Dermis blood vessel endothelial cell (primary cell): ENCODE data around the gene SCARB2. TPM values are rescaled to one million over a fixed set of nuclear protein-coding genes. Genes with fewer than 3 reads are reported as not detected.
"Not testable (repeated sequence)": the region's sequence is repeated elsewhere in the genome, so short reads cannot be mapped to it uniquely, and the experiment has no call there.

ENCODE experiments used
- DNase-seq: peaks from one replicate; pipeline ENCODE4 v3.0.0; 2010
- total RNA-seq: library from RNA; depleted of rRNA; stranded (reverse); fragments of >200 nt; gene quantifications from 2 replicates; pipeline ENCODE4 v1.2.3, GENCODE V29; 2014

The SCARB2 gene, protein sequence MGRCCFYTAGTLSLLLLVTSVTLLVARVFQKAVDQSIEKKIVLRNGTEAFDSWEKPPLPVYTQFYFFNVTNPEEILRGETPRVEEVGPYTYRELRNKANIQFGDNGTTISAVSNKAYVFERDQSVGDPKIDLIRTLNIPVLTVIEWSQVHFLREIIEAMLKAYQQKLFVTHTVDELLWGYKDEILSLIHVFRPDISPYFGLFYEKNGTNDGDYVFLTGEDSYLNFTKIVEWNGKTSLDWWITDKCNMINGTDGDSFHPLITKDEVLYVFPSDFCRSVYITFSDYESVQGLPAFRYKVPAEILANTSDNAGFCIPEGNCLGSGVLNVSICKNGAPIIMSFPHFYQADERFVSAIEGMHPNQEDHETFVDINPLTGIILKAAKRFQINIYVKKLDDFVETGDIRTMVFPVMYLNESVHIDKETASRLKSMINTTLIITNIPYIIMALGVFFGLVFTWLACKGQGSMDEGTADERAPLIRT
- total RNA-seq: 194 and 214 TPM in 2 replicates

DNA sequence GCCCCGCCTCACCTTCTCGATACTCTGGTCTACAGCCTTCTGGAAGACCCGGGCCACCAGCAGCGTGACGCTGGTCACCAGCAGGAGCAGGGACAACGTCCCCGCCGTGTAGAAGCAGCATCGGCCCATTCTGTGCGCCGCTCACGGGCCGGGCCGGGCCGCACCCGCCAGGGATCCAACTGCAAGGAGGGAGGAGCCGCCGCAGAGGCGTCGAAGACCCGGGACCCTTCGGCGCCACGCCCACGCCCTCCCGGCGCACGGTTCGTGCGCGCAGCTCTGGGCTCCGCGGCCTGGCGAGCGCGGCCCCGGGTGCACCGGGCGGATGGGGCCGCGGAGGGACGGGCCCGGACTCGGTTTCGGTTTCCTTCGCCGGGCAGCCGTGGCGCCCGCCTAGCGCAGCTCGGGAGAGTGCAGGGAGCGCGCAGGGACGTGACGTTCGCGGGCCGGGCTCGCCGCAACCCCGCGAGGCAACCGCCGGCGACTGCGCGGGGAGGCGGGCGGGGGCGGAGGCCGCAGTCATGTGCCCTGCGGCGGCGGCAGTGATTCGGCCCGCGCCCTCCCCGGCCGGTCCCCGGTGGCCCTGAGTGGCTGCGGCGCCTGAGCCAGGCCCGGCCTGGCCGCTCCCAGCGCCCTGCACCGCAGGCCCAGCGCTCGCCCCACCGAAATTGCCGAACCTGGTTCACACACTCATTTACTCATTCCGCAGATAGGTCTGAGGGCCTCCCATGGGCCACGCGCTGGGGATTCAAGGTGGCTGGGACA, at the start of gene SCARB2:
SCARB2 (minus strand) TSS at position 410 of the 762 bp plus-strand sequence; CDS start at position 129, 281 bp downstream.
- peak; percentile 91 for DNase-seq

DNA sequence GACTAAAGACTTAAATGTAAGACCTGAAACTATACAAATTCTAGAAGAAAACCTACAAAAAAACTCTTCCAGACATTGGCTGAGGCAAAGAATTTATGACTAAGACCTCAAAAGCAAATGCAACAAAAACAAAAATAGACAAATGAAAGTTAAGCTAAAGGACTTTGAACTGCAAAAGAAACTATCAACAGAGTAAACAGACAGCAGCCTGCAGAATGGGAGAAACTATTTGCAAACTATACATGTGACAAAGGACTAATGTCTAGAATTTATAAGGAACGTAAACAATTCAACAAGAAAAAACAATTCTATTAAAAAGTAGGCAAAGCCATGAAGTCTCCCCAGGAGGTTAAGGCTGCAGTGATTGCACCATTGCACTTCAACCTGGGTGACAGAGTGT, 46.9 kb upstream of the SCARB2 start:
- DNase-seq: no peak

GRCh38 chr4:76257824-76258223, 44.2 kb upstream of the SCARB2 start:
- no peak for DNase-seq

DNA sequence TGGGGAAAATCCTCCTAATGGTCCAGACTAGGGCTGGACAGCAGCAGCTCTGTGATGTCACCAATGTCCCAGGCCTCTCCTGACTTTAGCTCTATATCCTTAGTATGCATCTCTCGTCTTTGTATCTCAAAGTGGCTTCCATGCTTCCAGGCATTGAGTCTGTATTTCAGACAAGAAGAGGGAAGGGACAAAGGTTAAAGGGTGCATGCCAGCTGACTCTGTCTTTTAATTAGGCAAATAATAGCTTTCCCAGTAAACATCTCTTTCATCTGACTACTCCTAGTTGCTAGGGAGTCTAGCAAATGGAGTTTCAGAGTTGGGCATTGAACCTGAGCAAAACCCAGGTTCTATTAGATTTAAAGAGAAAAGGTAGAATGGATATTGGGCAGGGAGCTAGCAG, 43.3 kb upstream of the SCARB2 start:
- DNase-seq: no peak

DNA sequence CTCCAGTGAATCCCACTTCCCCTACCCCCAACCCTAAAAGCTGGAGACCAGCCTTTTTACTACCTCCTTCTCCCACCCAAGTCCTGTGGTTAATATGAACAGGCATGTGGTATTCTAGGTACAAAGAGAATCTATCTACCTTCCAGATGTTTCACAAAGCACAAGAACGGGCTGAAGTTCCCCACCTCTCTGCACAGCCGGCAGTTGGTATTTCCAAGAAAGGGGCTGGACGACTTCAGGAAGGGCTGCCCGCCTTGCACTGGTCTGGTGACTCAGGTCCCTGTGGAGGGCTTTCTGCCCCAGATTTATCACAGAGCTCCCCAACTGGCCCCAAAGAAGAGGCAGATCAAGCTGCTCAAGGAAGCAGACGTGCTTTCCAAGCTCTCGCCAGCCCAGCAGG, 42.4 kb upstream of the SCARB2 start:
- DNase-seq: no peak

GRCh38 chr4:76253511-76253910, 39.9 kb upstream of the SCARB2 start:
- no peak for DNase-seq

DNA sequence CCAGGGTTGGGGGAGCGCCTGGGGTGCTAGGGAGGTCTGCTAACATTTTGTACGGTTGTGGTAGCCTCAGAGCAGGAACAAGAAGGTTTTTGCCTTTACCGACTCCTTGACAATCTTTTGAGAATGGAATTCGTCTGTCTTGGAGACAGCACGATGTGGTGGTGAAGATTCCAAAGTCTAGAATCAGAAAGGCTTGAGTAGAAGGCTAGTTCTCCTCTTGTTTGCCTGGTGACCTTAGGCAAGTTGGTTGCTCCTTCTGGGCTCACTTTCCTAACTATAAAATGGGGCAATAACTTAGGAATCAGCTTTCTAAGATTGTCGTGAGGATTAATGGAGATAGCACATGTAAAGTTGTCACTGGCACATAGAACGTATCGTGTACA, 38.6 kb upstream of the SCARB2 start:
- no peak for DNase-seq

DNA sequence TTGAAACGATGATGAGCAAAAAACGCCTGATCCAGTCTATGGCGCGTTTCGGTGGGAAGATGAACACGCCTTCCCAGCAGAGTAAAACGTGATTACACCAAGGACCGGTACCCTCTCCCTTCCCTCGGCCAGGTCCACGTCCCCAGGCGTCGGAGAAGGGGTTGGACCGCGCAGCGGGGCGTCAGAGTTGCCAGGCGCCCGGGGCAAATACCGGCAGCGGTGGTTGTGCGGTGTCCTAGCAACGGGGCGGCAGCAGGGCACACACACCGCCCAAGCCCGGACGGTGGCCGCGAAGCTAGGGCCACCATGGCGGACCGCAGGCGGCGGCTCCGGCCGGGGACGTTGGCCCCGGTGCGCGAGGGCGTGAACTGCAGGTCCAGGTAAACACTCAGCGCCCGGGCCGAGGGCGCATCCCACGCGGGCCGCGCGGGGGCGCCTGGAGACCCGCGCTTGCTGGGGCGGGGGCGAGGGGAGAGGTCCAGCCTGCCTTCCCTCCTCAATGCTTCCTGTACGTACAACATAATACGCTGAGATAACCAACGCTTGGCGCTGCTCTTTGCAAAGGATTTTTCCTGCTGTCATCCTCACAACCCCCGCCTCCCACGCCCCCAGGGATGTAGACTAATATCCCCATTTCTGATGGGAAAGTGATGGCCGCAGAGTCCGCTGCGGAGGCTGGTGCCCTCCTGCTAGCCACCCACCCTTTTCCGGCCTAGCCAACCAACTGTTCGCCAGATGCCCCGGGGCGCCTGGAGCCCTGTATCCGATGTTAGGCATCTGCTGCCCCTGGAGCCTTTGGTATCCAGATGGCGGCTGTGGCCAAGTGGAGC, 38.0 kb upstream of the SCARB2 start, which contains the start of gene FAM47E:
FAM47E (plus strand) TSS at position 281 of the 830 bp plus-strand sequence; CDS start at position 307, 26 bp downstream.
- DNase-seq: peak; percentile 57

DNA sequence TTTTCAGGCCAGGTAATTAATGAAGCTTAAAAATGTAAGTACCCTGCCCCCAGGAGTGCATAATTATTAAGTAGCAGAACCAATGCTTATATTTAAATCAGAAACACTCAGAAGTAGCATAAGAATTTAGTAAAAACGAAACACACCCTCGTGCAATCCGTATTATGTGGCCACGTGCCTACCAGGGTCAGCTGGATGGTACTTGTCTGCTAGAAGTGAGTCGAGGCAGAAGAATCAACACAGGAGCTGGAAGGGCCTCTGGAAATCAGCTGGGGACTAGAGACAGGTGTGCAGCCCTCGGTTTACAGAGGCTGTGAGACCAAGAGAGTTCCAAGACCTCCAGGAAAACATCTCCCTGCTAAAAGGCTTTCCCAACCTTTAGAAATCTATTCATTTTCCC, 37.3 kb upstream of the SCARB2 start:
- DNase-seq: no peak

DNA sequence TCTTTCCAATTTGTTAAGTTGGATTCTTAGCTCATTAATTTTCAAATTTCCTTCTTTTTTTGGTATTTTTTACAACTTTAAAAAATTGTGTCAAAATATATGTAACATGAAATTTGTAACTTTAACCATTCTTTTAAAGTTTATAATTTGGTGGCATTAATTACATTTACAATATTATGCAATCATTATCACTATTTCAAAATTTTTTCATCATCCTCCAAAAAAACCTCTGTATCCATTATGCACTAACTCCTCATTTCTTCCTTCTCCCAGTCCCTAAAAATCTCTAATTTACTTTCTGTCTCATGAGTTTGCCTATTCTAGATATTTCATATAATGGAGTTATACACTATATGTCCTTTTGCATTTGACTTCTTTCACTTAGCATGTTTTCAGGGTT, 33.2 kb upstream of the SCARB2 start:
- DNase-seq: no peak

DNA sequence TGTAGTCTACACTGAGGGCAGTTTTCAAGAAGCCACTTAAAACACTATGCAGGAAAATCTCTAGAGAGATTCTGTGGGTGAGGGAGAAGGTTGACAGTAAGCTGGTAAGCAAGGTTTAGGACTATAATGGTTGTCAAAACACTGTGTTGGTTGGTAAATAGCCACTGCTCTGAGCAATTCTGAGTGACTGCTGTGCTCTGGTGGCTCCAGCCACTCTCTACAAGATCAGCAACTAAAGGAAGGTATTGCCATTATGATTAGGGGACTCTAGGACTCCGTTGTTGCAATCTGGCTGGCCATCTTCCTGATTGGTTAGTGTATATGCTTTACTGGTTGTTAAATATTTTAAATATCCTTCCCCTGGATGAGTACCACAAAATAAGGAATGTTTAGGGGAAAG, 32.4 kb upstream of the SCARB2 start:
- DNase-seq: no peak

- not testable (repeated sequence) for DNase-seq
Measured at GRCh38 chr4:76243877-76244276, 30.3 kb upstream of the SCARB2 start.

- no peak for DNase-seq
Measured at GRCh38 chr4:76240236-76240635, 26.6 kb upstream of the SCARB2 start.

DNA sequence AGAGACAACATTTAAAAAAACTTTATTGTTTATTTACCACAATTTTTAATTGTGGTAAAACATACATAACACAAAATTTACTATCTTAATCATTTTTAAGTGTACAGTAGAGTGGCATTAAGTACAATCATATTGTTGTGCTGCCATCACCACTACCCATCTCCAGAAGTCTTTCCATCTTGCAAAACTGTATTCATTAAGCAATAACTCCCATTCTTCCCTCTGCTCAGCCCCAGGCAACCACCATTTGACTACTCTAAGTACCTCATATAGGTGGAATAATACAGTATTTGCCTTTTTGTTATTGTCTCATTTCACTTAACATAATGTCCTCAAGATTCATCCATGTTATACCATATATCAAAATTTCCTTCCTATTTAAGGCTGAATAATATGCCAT, 25.1 kb upstream of the SCARB2 start:
- no peak for DNase-seq

GRCh38 chr4:76238236-76238635, 24.6 kb upstream of the SCARB2 start:
- no peak for DNase-seq

DNA sequence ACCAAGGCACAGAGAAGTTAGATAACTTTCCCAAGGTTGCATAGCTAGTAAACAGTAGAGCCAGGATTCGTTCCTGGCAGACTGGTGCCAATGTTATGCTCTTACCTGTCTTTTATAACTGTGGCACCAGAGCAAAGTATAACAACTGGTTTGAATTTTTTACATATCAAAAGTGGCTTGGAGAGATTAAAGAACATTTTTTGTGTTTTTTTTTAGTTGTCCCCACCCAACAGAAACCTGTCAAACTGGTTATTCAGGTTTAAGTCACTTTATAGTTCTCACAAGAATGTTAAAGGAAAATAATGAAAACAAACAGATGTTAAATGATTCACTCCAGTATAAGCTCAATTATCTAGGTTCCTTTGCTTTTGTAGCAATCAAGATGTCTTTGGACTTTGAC, 22.3 kb upstream of the SCARB2 start:
- no peak for DNase-seq

- DNase-seq: no peak
Measured at GRCh38 chr4:76235407-76235806, 21.8 kb upstream of the SCARB2 start.

- no peak for DNase-seq
Measured at GRCh38 chr4:76234679-76235044, 21.0 kb upstream of the SCARB2 start.

DNA sequence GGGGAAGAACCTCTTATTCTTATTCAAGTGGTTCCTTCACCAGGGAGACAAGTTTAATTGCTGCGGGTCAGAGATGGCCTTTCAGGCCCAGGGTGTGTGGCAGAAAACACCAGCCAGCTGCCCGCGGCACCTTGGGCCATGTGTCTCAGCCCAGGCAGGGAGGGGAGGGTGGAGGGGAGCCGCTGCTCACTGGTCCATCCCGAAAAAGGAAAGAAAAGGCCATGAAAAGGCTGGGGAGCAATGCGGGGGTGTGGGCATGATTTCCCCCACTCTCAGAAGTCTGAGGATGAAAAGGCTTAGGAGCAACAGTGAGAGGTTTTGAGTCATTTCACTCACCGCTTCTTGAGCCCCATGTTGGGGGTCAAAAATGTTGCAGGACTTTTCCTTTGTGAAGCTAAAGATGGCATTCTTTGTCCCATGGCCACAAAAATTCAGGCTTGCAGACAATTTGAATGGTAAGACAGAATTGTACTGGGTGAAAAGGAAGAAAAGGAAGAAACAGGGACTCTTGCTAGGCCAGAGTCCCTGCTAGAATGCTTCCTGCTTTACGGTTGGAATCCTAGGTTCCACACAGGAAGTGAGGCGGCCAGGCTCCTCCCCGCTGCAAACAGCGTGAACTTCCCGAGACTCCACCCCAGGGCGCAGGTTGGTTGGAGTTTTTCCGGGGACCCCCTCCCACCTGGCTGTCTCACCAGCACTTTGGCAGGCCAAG, 20.5 kb upstream of the SCARB2 start:
- DNase-seq: peak; percentile 10

DNA sequence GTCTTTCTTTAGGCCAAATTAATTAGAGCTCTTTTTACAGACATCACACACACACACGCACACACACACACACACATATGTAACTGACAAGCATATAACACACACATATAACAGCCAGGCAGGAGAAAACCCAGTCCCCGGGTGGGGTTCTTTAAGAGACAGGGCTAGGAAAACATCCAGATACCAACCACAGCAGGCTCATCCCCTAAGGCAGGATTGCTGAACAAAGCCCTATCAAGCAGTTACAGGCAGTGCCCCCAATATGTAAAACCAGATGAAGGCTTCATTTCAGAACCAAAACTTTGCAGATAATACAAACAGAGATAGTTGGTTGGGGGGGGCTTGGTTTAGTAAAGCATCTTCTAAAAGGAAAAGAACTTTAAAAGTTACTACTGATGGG, 19.9 kb upstream of the SCARB2 start:
- DNase-seq: no peak

DNA sequence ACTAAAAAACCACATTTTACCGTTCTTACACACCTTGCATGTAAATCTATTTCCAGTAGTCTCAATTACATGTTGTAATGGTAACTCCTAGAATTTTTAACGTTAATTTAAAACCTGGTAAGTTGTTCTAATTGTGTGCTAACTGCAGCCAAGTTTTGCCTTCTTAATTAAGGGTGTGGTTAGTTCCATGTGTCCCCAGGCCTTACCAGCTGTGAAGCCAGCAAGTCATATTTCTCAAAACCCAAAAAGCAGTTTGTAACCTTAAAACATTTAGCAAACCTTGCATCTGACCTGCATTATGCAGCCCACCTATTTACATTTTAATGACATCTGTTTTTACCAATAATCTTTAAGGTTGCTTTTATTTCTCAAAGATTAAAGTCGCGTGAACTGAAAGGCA, 19.5 kb upstream of the SCARB2 start:
- no peak for DNase-seq

GRCh38 chr4:76232681-76233080, 19.1 kb upstream of the SCARB2 start:
- no peak for DNase-seq
